GM12874 (cell line): ENCODE results near the gene TSHB.

Experiments
- CTCF ChIP-seq: IDR thresholded peaks from 2 replicates; pipeline ENCODE4 v1.5.1; 2011; ENCODE audit warnings: low read depth, mild to moderate bottlenecking, control low read depth, low read length, moderate library complexity; ENCODE audit not compliant: insufficient read depth

The TSHB gene

GRCh38 chr1:115069659-115070308, 40.2 kb downstream of the TSHB start:
- no peak for TF ChIP-seq CTCF

GRCh38 chr1:115071012-115071664, 41.5 kb downstream of the TSHB start:
- no peak for TF ChIP-seq CTCF

GRCh38 chr1:115073298-115074087, 43.9 kb downstream of the TSHB start:
- no peak for TF ChIP-seq CTCF

- no peak for TF ChIP-seq CTCF
These were observed 45.4 kb downstream of the TSHB start for GRCh38 chr1:115074839-115075534.

GRCh38 chr1:115076384-115076915, 46.8 kb downstream of the TSHB start:
- TF ChIP-seq CTCF, result no peak

- no peak for TF ChIP-seq CTCF
These were observed 47.8 kb downstream of the TSHB start for GRCh38 chr1:115077286-115077983.
